SK-N-SH (cell line): ENCODE data around the gene TRDMT1.

Source experiments
- CHD2 ChIP-seq: fragments of 150-350 bp; IDR thresholded peaks from 2 replicates; pipeline ENCODE4 v1.6.1; 2018; ENCODE audit warnings: low read length; ENCODE audit not compliant: partially characterized antibody
- CTCF ChIP-seq: fragments of 200-600 bp; sonication (generic); IDR thresholded peaks from 2 replicates; pipeline ENCODE4 v1.6.1; 2017; ENCODE audit warnings: antibody characterized with exemption, mild to moderate bottlenecking, moderate library complexity
- EZH2phosphoT487 ChIP-seq: fragments of 200-600 bp; sonication (generic); IDR thresholded peaks from 2 replicates; pipeline ENCODE4 v1.6.1; 2017; ENCODE audit warnings: low read depth, mixed run types, mild to moderate bottlenecking, antibody characterized with exemption, moderate library complexity, borderline replicate concordance
- FOXM1 ChIP-seq: IDR thresholded peaks from 2 replicates; pipeline ENCODE4 v1.4.0; 2012; ENCODE audit warnings: low read depth, mild to moderate bottlenecking
- MAX ChIP-seq: IDR thresholded peaks from 2 replicates; pipeline ENCODE4 v1.4.0; 2012; ENCODE audit warnings: low read depth
- NRF1 ChIP-seq: IDR thresholded peaks from 2 replicates; pipeline ENCODE4 v1.6.1; 2012; ENCODE audit warnings: low read depth, mild to moderate bottlenecking, low read length
- POLR2AphosphoS5 ChIP-seq: IDR thresholded peaks from 2 replicates; pipeline ENCODE4 v1.6.1; 2012; ENCODE audit warnings: low read depth, low read length
- RAD21 ChIP-seq: IDR thresholded peaks from 2 replicates; pipeline ENCODE4 v1.6.1; 2012; ENCODE audit warnings: mild to moderate bottlenecking, low read length
- TAF1 ChIP-seq: IDR thresholded peaks from 2 replicates; pipeline ENCODE4 v1.6.1; 2012; ENCODE audit warnings: low read depth, mild to moderate bottlenecking, low read length, moderate library complexity, borderline replicate concordance
- USF2 ChIP-seq: fragments of 150-350 bp; IDR thresholded peaks from 2 replicates; pipeline ENCODE4 v1.6.1; 2017; ENCODE audit warnings: antibody characterized with exemption, low read length, low read depth, borderline replicate concordance
- ZBTB33 ChIP-seq: IDR thresholded peaks from 2 replicates; pipeline ENCODE4 v1.4.0; 2012; ENCODE audit warnings: low read depth, borderline replicate concordance

GRCh38 chr10:17202506-17202905, 1.0 kb upstream of the TRDMT1 start:
- no peak for TF ChIP-seq CTCF
- no peak for TF ChIP-seq TAF1
- no peak for TF ChIP-seq EZH2phosphoT487
- TF ChIP-seq ZBTB33: no peak
- no peak for TF ChIP-seq POLR2AphosphoS5
- no peak for TF ChIP-seq FOXM1
- no peak for TF ChIP-seq NRF1
- TF ChIP-seq USF2: no peak
- no peak for TF ChIP-seq RAD21
- no peak for TF ChIP-seq MAX
- TF ChIP-seq CHD2: no peak
